ENCODE data around the gene MGAT5. TPM values are rescaled to one million over a fixed set of nuclear protein-coding genes. Genes with fewer than 3 reads are reported as not detected.
A peak's percentile ranks its signal among the peaks of the same experiment; 100 is the strongest.

MGAT5 gene
- polyA plus RNA-seq, 1 donor from 2014 or later: 14.0 TPM

GRCh38 chr2:134420259-134420658 lies 166.4 kb downstream of the MGAT5 start:
- peaks cover 4% of the 10 kb centered on the region for H3K36me3 Mint-ChIP-seq

GRCh38 chr2:134420920-134421319 lies 167.0 kb downstream of the MGAT5 start:
- Mint-ChIP-seq H3K36me3 (peaks cover 4% of the 10 kb centered on the region), H3K4me3 (no peak overlapping the region), H3K27ac (no peak overlapping the region), H3K4me1 (peaks cover 1 to 10% (median 2%) of the 10 kb centered on the region in 3 donors), H3K27me3 (no peaks in the 10 kb centered on the region), H3K9me3 (no peaks in the 10 kb centered on the region)

More at GRCh38 chr2:134420259-134420658, 166.4 kb downstream of the MGAT5 start:
- no peaks in the 10 kb centered on the region for H3K9me3 Mint-ChIP-seq
- H3K27ac Mint-ChIP-seq: peak overlapping the region in 1 of 3 donors; percentile 53
- peaks cover 0 to 7% (median 2%) of the 10 kb centered on the region in 3 donors for H3K4me1 Mint-ChIP-seq
- no peaks in the 10 kb centered on the region for H3K27me3 Mint-ChIP-seq
- no peak overlapping the region for H3K4me3 Mint-ChIP-seq

GRCh38 chr2:134421556-134422328 lies 167.9 kb downstream of the MGAT5 start:
- Mint-ChIP-seq H3K36me3 (peaks cover 4% of the 10 kb centered on the region), H3K27ac (peak overlapping the region in 1 of 3 donors; percentile 77), H3K4me1 (peaks cover 1 to 10% (median 2%) of the 10 kb centered on the region in 3 donors), H3K9me3 (no peaks in the 10 kb centered on the region), H3K27me3 (no peaks in the 10 kb centered on the region), H3K4me3 (no peak overlapping the region)

GRCh38 chr2:134425724-134426496 lies 172.0 kb downstream of the MGAT5 start:
- Mint-ChIP-seq H3K4me1 (peaks cover 1 to 10% (median 2%) of the 10 kb centered on the region in 3 donors), H3K9me3 (no peaks in the 10 kb centered on the region), H3K36me3 (peaks cover 2% of the 10 kb centered on the region), H3K27ac (peak overlapping the region; percentile 53 to 88 (median 69)), H3K27me3 (no peaks in the 10 kb centered on the region), H3K4me3 (no peak overlapping the region)

GRCh38 chr2:134426721-134427120 lies 172.8 kb downstream of the MGAT5 start:
- Mint-ChIP-seq H3K4me1 (peaks cover 1 to 10% (median 2%) of the 10 kb centered on the region in 3 donors), H3K4me3 (no peak overlapping the region), H3K36me3 (peaks cover 2% of the 10 kb centered on the region), H3K9me3 (no peaks in the 10 kb centered on the region), H3K27ac (peak overlapping the region in 1 of 3 donors; percentile 69), H3K27me3 (no peaks in the 10 kb centered on the region)

GRCh38 chr2:134429886-134430285 lies 176.0 kb downstream of the MGAT5 start:
- Mint-ChIP-seq H3K9me3 (no peaks in the 10 kb centered on the region), H3K4me3 (no peak overlapping the region), H3K27ac (peak overlapping the region in 1 of 3 donors; percentile 54), H3K4me1 (peaks cover under 1 to 7% (median 1%) of the 10 kb centered on the region in 3 donors), H3K27me3 (no peaks in the 10 kb centered on the region), H3K36me3 (no peaks in the 10 kb centered on the region)

- peak overlapping the region in 1 of 3 donors; percentile 61 for H3K27ac Mint-ChIP-seq
- H3K27me3 Mint-ChIP-seq: no peaks in the 10 kb centered on the region
- H3K4me1 Mint-ChIP-seq: no peaks in the 10 kb centered on the region
- H3K9me3 Mint-ChIP-seq: no peaks in the 10 kb centered on the region
- H3K4me3 Mint-ChIP-seq: no peak overlapping the region
- H3K36me3 Mint-ChIP-seq: no peaks in the 10 kb centered on the region
These were observed 178.1 kb downstream of the MGAT5 start for GRCh38 chr2:134431838-134432434.

- Mint-ChIP-seq H3K9me3 (no peaks in the 10 kb centered on the region), H3K4me3 (no peak overlapping the region), H3K27ac (peak overlapping the region in 1 of 3 donors; percentile 61), H3K4me1 (no peaks in the 10 kb centered on the region), H3K36me3 (no peaks in the 10 kb centered on the region), H3K27me3 (no peaks in the 10 kb centered on the region)
These were observed 178.6 kb downstream of the MGAT5 start for GRCh38 chr2:134432435-134432883.

- no peaks in the 10 kb centered on the region for H3K27me3 Mint-ChIP-seq
- peak overlapping the region in 1 of 3 donors; percentile 58 for H3K27ac Mint-ChIP-seq
- H3K4me1 Mint-ChIP-seq: no peaks in the 10 kb centered on the region
- H3K36me3 Mint-ChIP-seq: no peaks in the 10 kb centered on the region
- peak overlapping the region in 1 of 4 donors; percentile 18 for H3K4me3 Mint-ChIP-seq
- no peaks in the 10 kb centered on the region for H3K9me3 Mint-ChIP-seq
These were observed 179.6 kb downstream of the MGAT5 start for GRCh38 chr2:134433469-134433868.

GRCh38 chr2:134433979-134434378 lies 180.1 kb downstream of the MGAT5 start:
- Mint-ChIP-seq H3K4me1 (peaks cover 0 to 4% (median 0%) of the 10 kb centered on the region in 3 donors), H3K9me3 (no peaks in the 10 kb centered on the region), H3K27me3 (no peaks in the 10 kb centered on the region), H3K4me3 (peak overlapping the region in 1 of 4 donors; percentile 18), H3K27ac (no peak overlapping the region), H3K36me3 (no peaks in the 10 kb centered on the region)

- no peak overlapping the region for H3K4me3 Mint-ChIP-seq
- H3K27me3 Mint-ChIP-seq: no peaks in the 10 kb centered on the region
- H3K27ac Mint-ChIP-seq: peak overlapping the region in 1 of 3 donors; percentile 10
- no peaks in the 10 kb centered on the region for H3K9me3 Mint-ChIP-seq
- peaks cover 0 to 4% (median 0%) of the 10 kb centered on the region in 3 donors for H3K4me1 Mint-ChIP-seq
- no peaks in the 10 kb centered on the region for H3K36me3 Mint-ChIP-seq
These were observed 181.6 kb downstream of the MGAT5 start for GRCh38 chr2:134435505-134435904.

- H3K4me1 Mint-ChIP-seq: peaks cover 0 to 4% (median 0%) of the 10 kb centered on the region in 3 donors
- peak overlapping the region in 2 of 3 donors; percentile 10 to 74 for H3K27ac Mint-ChIP-seq
- no peaks in the 10 kb centered on the region for H3K9me3 Mint-ChIP-seq
- no peak overlapping the region for H3K4me3 Mint-ChIP-seq
- no peaks in the 10 kb centered on the region for H3K27me3 Mint-ChIP-seq
- H3K36me3 Mint-ChIP-seq: no peaks in the 10 kb centered on the region
These were observed 182.1 kb downstream of the MGAT5 start for GRCh38 chr2:134435936-134436335.

- no peaks in the 10 kb centered on the region for H3K9me3 Mint-ChIP-seq
- H3K27ac Mint-ChIP-seq: no peak overlapping the region
- peaks cover 0 to 4% (median 0%) of the 10 kb centered on the region in 3 donors for H3K4me1 Mint-ChIP-seq
- no peak overlapping the region for H3K4me3 Mint-ChIP-seq
- no peaks in the 10 kb centered on the region for H3K27me3 Mint-ChIP-seq
- no peaks in the 10 kb centered on the region for H3K36me3 Mint-ChIP-seq
These were observed 182.8 kb downstream of the MGAT5 start for GRCh38 chr2:134436706-134437105.

- Mint-ChIP-seq H3K4me3 (peak overlapping the region in 1 of 4 donors; percentile 10), H3K36me3 (peaks cover 2% of the 10 kb centered on the region), H3K9me3 (no peaks in the 10 kb centered on the region), H3K27ac (peak overlapping the region in 2 of 3 donors; percentile 8 to 63), H3K4me1 (peaks cover 0 to 4% (median 2%) of the 10 kb centered on the region in 3 donors), H3K27me3 (no peaks in the 10 kb centered on the region)
These were observed 184.5 kb downstream of the MGAT5 start for GRCh38 chr2:134438371-134438770.
